Caco-2 (cell line): Measurements from ENCODE around the gene LGALS9B. TPM values are rescaled to one million over a fixed set of nuclear protein-coding genes. Genes with fewer than 3 reads are reported as not detected.
"Not testable (repeated sequence)": the region's sequence is repeated elsewhere in the genome, so short reads cannot be mapped to it uniquely, and the experiment has no call there.

ENCODE experiments used
- BruUV-seq: library from RNA; stranded (reverse); fragments of 400-500 nt; replicated peaks from 2 replicates; lab custom pipeline; 2021; lab: Mats Ljungman, UMichigan
- CTCF ChIA-PET: fragments of 300-600 bp; sonication (Branson Sonifier 250); formaldehyde crosslinking; loops from one replicate; lab custom pipeline; 2022; ENCODE audit warnings: antibody characterized with exemption; lab: Charles Lee
- POLR2A ChIA-PET: fragments of 300-600 bp; sonication (Branson Sonifier 250); formaldehyde crosslinking; loops from one replicate; lab custom pipeline; 2022; ENCODE audit warnings: antibody characterized with exemption; lab: Charles Lee
- DNase-seq, 2 experiments: peaks; one replicate each; pipeline versions ENCODE4 v3.0.0 to v3.0.0-alpha.2; 2020 to 2022
- H3K27me3 ChIP-seq: replicated peaks from 2 replicates; pipeline ENCODE4 v1.6.0; 2011; ENCODE audit warnings: low read length; ENCODE audit not compliant: control insufficient read depth, insufficient read depth
- H3K36me3 ChIP-seq: 2 replicates; pipeline ENCODE4 v1.5.1; 2011; ENCODE audit warnings: low read length; ENCODE audit not compliant: control insufficient read depth, insufficient read depth
- H3K4me1 ChIP-seq: fragments of 250-450 bp; sonication (Bioruptor Pico); 2 replicates; pipeline ENCODE4 v1.5.1; 2020; ENCODE audit warnings: mild to moderate bottlenecking
- H3K4me3 ChIP-seq: 2 replicates; pipeline ENCODE4 v1.5.1; 2011; ENCODE audit warnings: low read depth, mild to moderate bottlenecking, control low read depth, low read length
- H3K9me3 ChIP-seq: fragments of 250-450 bp; sonication (Bioruptor Pico); 2 replicates; pipeline ENCODE4 v1.5.1; 2020; ENCODE audit warnings: mild to moderate bottlenecking, moderate library complexity
- H3K27ac Mint-ChIP-seq: one replicate; pipeline ENCODE4 v1.8.0; 2022; ENCODE audit warnings: mixed read lengths; ENCODE audit not compliant: unreplicated experiment
- H3K27me3 Mint-ChIP-seq: one replicate; pipeline ENCODE4 v1.8.0; 2022; ENCODE audit warnings: mixed read lengths; ENCODE audit not compliant: insufficient read depth, unreplicated experiment
- H3K36me3 Mint-ChIP-seq: one replicate; pipeline ENCODE4 v1.8.0; 2022; ENCODE audit warnings: mild to moderate bottlenecking, mixed read lengths; ENCODE audit not compliant: insufficient read depth, unreplicated experiment
- H3K4me1 Mint-ChIP-seq: one replicate; pipeline ENCODE4 v1.8.0; 2022; ENCODE audit warnings: low read depth, mixed read lengths; ENCODE audit not compliant: unreplicated experiment
- H3K4me3 Mint-ChIP-seq: one replicate; pipeline ENCODE4 v1.8.0; 2022; ENCODE audit warnings: mild to moderate bottlenecking, moderate library complexity, mixed read lengths; ENCODE audit not compliant: unreplicated experiment
- H3K9me3 Mint-ChIP-seq: one replicate; pipeline ENCODE4 v1.8.0; 2022; ENCODE audit warnings: mixed read lengths; ENCODE audit not compliant: unreplicated experiment
- intact Hi-C: fragments of 100-400 bp; cut with micrococcal nuclease; formaldehyde crosslinking; loops from one replicate; pipeline ENCODE4 v1.10.0; 2022; ENCODE audit not compliant: unreplicated experiment
- total RNA-seq: library from RNA; stranded (reverse); gene quantifications from 2 replicates; pipeline ENCODE4 v1.2.3, GENCODE V29; 2022

LGALS9B gene
- total RNA-seq, 1 experiment from 2014 or later: not detected

- H3K27me3 ChIP-seq, BruUV-seq, H3K4me3 ChIP-seq, H3K4me1 Mint-ChIP-seq, CTCF ChIA-PET, intact Hi-C loops, DNase-seq, H3K36me3 Mint-ChIP-seq, H3K9me3 Mint-ChIP-seq, H3K36me3 ChIP-seq, H3K9me3 ChIP-seq, H3K4me1 ChIP-seq, POLR2A ChIA-PET, H3K27ac Mint-ChIP-seq, H3K4me3 Mint-ChIP-seq, H3K27me3 Mint-ChIP-seq: not testable (repeated sequence)
Measured at GRCh38 chr17:20457848-20458381, 9.4 kb downstream of the LGALS9B start.

GRCh38 chr17:20455106-20455505 lies 12.2 kb downstream of the LGALS9B start:
- H3K4me3 Mint-ChIP-seq, H3K27ac Mint-ChIP-seq, H3K9me3 ChIP-seq, H3K4me1 ChIP-seq, H3K27me3 ChIP-seq, H3K4me1 Mint-ChIP-seq, H3K36me3 Mint-ChIP-seq, CTCF ChIA-PET, H3K27me3 Mint-ChIP-seq, H3K4me3 ChIP-seq, DNase-seq, intact Hi-C loops, H3K36me3 ChIP-seq, H3K9me3 Mint-ChIP-seq, POLR2A ChIA-PET, BruUV-seq: not testable (repeated sequence)

- H3K4me3 Mint-ChIP-seq, H3K27me3 ChIP-seq, H3K36me3 ChIP-seq, H3K9me3 ChIP-seq, H3K4me3 ChIP-seq, POLR2A ChIA-PET, H3K4me1 Mint-ChIP-seq, DNase-seq, H3K4me1 ChIP-seq, CTCF ChIA-PET, H3K9me3 Mint-ChIP-seq, BruUV-seq, H3K27ac Mint-ChIP-seq, H3K27me3 Mint-ChIP-seq, intact Hi-C loops, H3K36me3 Mint-ChIP-seq: not testable (repeated sequence)
Measured at GRCh38 chr17:20453820-20454434, 13.4 kb downstream of the LGALS9B start.

GRCh38 chr17:20450852-20451251 lies 16.5 kb downstream of the LGALS9B start:
- POLR2A ChIA-PET, BruUV-seq, H3K27me3 Mint-ChIP-seq, DNase-seq, H3K4me1 Mint-ChIP-seq, H3K27ac Mint-ChIP-seq, H3K4me3 ChIP-seq, H3K27me3 ChIP-seq, CTCF ChIA-PET, H3K36me3 ChIP-seq, H3K36me3 Mint-ChIP-seq, H3K9me3 ChIP-seq, H3K9me3 Mint-ChIP-seq, H3K4me1 ChIP-seq, intact Hi-C loops, H3K4me3 Mint-ChIP-seq: not testable (repeated sequence)

GRCh38 chr17:20447534-20448321 lies 19.6 kb downstream of the LGALS9B start:
- H3K4me1 Mint-ChIP-seq, H3K27ac Mint-ChIP-seq, H3K36me3 Mint-ChIP-seq, POLR2A ChIA-PET, intact Hi-C loops, H3K36me3 ChIP-seq, H3K4me1 ChIP-seq, H3K4me3 Mint-ChIP-seq, DNase-seq, H3K4me3 ChIP-seq, H3K27me3 Mint-ChIP-seq, BruUV-seq, H3K9me3 Mint-ChIP-seq, H3K27me3 ChIP-seq, H3K9me3 ChIP-seq: not testable (repeated sequence)
- CTCF ChIA-PET: interaction anchor here (0.6 kb wide), 1 partner anchor 592 kb away, joined by 3 read pairs; no protein-coding TSS in a partner anchor

- H3K9me3 Mint-ChIP-seq, H3K4me1 ChIP-seq, H3K27ac Mint-ChIP-seq, H3K27me3 Mint-ChIP-seq, H3K9me3 ChIP-seq, H3K27me3 ChIP-seq, H3K36me3 Mint-ChIP-seq, intact Hi-C loops, H3K36me3 ChIP-seq, H3K4me1 Mint-ChIP-seq, BruUV-seq, DNase-seq, H3K4me3 ChIP-seq, H3K4me3 Mint-ChIP-seq, POLR2A ChIA-PET: not testable (repeated sequence)
- CTCF ChIA-PET: interaction anchor here (0.6 kb wide), 1 partner anchor 593 kb away, joined by 3 read pairs; no protein-coding TSS in a partner anchor
Measured at GRCh38 chr17:20446895-20447294, 20.4 kb downstream of the LGALS9B start.
